Stimulated activated CD4-positive, alpha-beta T cell treated with anti-CD3 and anti-CD28 coated beads, Interleukin-12 subunit alpha, Interleukin-12 subunit beta, amount 100 ng/mL, for 48 hours (primary cell): ENCODE measurements around the gene UBE2Q1.

Source experiments
- DNase-seq, 3 donors: peaks; one replicate each; pipeline ENCODE4 v3.0.0-alpha.2; 2020; ENCODE audit warnings: low read depth in 2 of 3, low spot score in 1 of 3

The UBE2Q1 gene

GRCh38 chr1:154577346-154578057, 19.0 kb upstream of the UBE2Q1 start:
- no peak for DNase-seq

GRCh38 chr1:154575951-154576566, 17.6 kb upstream of the UBE2Q1 start:
- DNase-seq = no peak

GRCh38 chr1:154575147-154575927, 16.9 kb upstream of the UBE2Q1 start:
- DNase-seq = no peak

GRCh38 chr1:154574716-154575115, 16.3 kb upstream of the UBE2Q1 start:
- DNase-seq = no peak

GRCh38 chr1:154573168-154573510, 14.7 kb upstream of the UBE2Q1 start:
- no peak for DNase-seq

- DNase-seq = no peak
Observed at GRCh38 chr1:154572468-154573167, 14.2 kb upstream of the UBE2Q1 start.

GRCh38 chr1:154571964-154572288, 13.5 kb upstream of the UBE2Q1 start:
- no peak for DNase-seq

GRCh38 chr1:154571244-154571963, 12.9 kb upstream of the UBE2Q1 start:
- DNase-seq = no peak

- DNase-seq = no peak
Observed at GRCh38 chr1:154568157-154568815, 9.8 kb upstream of the UBE2Q1 start.

- peak; percentile 39 to 59 (median 50) for DNase-seq
Observed at GRCh38 chr1:154567386-154568156, 9.1 kb upstream of the UBE2Q1 start, which contains the start of gene CHRNB2. Gene CHRNB2, plus strand, starts transcription at chr1:154567778. Its CDS starts 267 bp downstream, at chr1:154568045.

GRCh38 chr1:154565876-154566275, 7.4 kb upstream of the UBE2Q1 start:
- no peak for DNase-seq

- DNase-seq = peak; percentile 72 to 88 (median 74)
Observed at GRCh38 chr1:154559466-154560044, 1.1 kb upstream of the UBE2Q1 start.

GRCh38 chr1:154558720-154559465, 431 bp upstream of the UBE2Q1 start:
- DNase-seq = peak; percentile 97 to 99 (median 99)

- no peak for DNase-seq
Observed at GRCh38 chr1:154557248-154557938, 1.1 kb downstream of the UBE2Q1 start.

GRCh38 chr1:154556422-154556821, 2.0 kb downstream of the UBE2Q1 start:
- DNase-seq = no peak

GRCh38 chr1:154553056-154554030, 5.1 kb downstream of the UBE2Q1 start:
- DNase-seq = no peak

- DNase-seq = no peak
Observed at GRCh38 chr1:154552036-154552435, 6.4 kb downstream of the UBE2Q1 start.
